ENCODE data around the gene GRIA1.
"Not testable (repeated sequence)": the region's sequence is repeated elsewhere in the genome, so short reads cannot be mapped to it uniquely, and the experiment has no call there.

Gene GRIA1

DNA sequence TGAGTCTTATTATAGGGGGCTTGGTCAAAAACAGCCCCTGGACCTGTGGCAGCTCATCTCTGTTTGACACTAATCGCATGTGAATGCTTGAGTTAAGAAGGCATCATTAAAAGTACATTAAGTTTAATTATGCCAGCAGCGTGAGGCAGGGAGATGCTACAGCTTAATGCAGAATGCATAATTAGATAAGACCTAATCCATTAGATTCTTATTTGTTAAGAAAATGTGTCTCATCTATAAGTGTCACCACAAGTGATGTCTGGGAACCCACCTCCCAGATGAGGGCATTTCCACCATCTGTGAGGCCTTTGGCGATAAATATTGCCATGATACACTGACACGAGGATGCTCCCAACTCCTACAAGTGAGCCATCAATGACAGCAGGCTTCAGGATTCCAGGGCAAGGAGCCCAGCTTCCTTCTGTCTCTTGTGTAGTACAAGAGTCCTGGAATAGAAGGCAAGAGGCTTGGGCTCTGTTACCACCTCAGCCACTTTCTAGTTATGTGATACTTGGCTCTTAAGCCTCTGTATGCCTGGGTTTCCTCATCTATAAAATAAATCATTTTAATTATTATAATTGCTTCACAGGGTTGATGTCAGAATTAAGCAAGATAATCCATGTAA lies 345.5 kb downstream of the GRIA1 start:
- DNase-seq (ENCODE audit: low read depth), result no peak

GRCh38 chr5:153849303-153850113 lies 359.0 kb downstream of the GRIA1 start:
- DNase-seq (ENCODE audit: low read depth), result not testable (repeated sequence)

DNA sequence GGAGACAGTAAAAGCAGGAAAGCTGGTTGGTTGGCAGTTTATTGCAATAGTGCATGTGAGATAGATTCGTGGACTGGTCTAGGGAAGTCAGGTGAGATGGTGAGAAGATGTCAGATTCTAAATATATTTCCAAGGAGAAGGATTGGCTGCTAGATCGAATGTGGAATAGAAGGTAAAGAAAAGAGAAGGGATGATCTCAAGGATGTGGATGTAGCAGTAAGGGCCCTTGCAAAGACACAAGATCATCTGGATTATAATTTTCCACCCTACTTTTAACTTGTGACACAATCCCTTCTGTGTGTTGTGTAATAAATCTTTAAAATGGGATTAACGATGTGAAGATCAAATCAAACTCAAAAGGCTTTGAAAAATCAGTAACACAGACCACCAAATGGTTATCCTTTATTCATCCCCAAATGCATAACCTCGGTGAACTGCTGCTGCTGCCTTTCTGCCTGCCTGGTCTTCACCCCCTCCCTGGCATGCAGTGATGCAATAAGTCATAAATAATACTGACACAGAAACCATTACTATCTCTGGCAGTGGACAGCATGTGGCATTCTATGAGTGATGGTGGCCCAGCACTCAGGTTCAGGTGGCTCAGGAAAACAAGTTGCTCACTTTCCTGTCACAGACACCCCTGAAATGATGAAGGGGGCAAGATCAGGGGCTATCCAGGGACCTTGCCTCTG lies 369.9 kb downstream of the GRIA1 start:
- no peak for DNase-seq (ENCODE audit: low read depth)

DNA sequence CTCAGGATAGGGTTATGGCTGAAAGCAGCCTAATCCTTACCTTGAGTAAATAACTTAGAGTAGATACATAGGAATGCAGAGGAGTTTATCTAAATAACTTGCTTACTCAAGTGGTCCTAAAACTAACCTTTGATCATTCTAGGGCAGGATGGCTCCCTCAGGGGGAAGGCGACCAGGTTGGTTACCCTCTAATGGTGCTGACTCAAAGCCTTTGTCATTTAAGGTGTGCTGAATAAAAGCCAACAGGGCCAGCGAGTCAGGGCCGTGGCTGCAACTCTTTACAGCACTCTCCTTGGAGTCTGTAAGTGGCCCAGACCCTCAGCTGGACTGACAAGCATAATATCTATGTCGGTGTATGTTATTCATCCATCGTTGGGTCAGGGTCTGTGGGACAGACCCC lies 372.4 kb downstream of the GRIA1 start:
- not testable (repeated sequence) for DNase-seq (ENCODE audit: low read depth)
